GM12878 (cell line): ENCODE data around the gene FTH1. TPM values are rescaled to one million over a fixed set of nuclear protein-coding genes. Genes with fewer than 3 reads are reported as not detected.

Source experiments
- ATAC-seq: fragments of 200-7000 bp; cut with Tn5 transposase; 3 replicates; pipeline ENCODE4 v1.9.1; 2020; ENCODE audit warnings: mild to moderate bottlenecking, moderate library complexity
- BruUV-seq: library from RNA; stranded (reverse); fragments of 400-500 nt; replicated peaks from 2 replicates; lab custom pipeline; 2021; lab: Mats Ljungman, UMichigan
- CTCF ChIA-PET: fragments of 300-600 bp; sonication (Branson Sonifier 250); formaldehyde crosslinking; extraction: SDS; loops from one replicate; lab custom pipeline; 2021; ENCODE audit warnings: inconsistent platforms; lab: Yijun Ruan, JAX
- POLR2A ChIA-PET: fragments of 350-600 bp; formaldehyde crosslinking; extraction: SDS; loops from one replicate; lab custom pipeline; 2021; ENCODE audit warnings: inconsistent platforms; lab: Charles Lee
- RAD21 ChIA-PET: fragments of 300-600 bp; sonication (Branson Sonifier 250); formaldehyde crosslinking; loops from one replicate; lab custom pipeline; 2023; ENCODE audit warnings: antibody characterized with exemption; ENCODE audit not compliant: unreplicated experiment; lab: Charles Lee
- SMC1A ChIA-PET: fragments of 300-600 bp; sonication (Branson Sonifier 250); formaldehyde crosslinking; loops from one replicate; lab custom pipeline; 2023; ENCODE audit not compliant: unreplicated experiment, uncharacterized antibody; lab: Charles Lee
- DNase-seq: peaks from one replicate; pipeline ENCODE4 v3.0.0-alpha.2; 2011; ENCODE audit warnings: low read depth, low spot score
- FAIRE-seq: peaks from 3 replicates; lab custom pipeline; 2011; peaks lifted over from hg19 to GRCh38; lab: Jason Lieb, UNC
- H2AFZ ChIP-seq: 2 replicates; pipeline ENCODE4 v1.6.0; 2011; ENCODE audit warnings: low read depth, low read length, control low read depth; ENCODE audit not compliant: control insufficient read depth
- H3K27ac ChIP-seq: 2 replicates; pipeline ENCODE4 v1.5.1; 2011; ENCODE audit warnings: control low read depth; ENCODE audit not compliant: control insufficient read depth, insufficient read depth
- H3K27me3 ChIP-seq, 2 experiments: replicated peaks in 1 of 2; 2 replicates each; pipeline versions ENCODE4 v1.6.0 to v1.6.1; 2011; ENCODE audit warnings: low read length in 1 of 2; ENCODE audit not compliant: control insufficient read depth in 2 of 2, insufficient read depth in 2 of 2
- H3K36me3 ChIP-seq, 2 experiments: 2 replicates each; pipeline ENCODE4 v1.5.1; 2011; ENCODE audit warnings: low read length in 1 of 2; ENCODE audit not compliant: control insufficient read depth in 2 of 2, insufficient read depth in 2 of 2
- H3K4me1 ChIP-seq: 2 replicates; pipeline ENCODE4 v1.6.1; 2011; ENCODE audit warnings: mild to moderate bottlenecking, low read length, moderate library complexity, mixed read lengths; ENCODE audit not compliant: control insufficient read depth, insufficient read depth
- H3K4me2 ChIP-seq: 2 replicates; pipeline ENCODE4 v1.6.0; 2011; ENCODE audit warnings: control low read depth; ENCODE audit not compliant: control insufficient read depth, insufficient read depth
- H3K4me3 ChIP-seq: fragments of 200-600 bp; sonication (generic); 2 replicates; pipeline ENCODE4 v1.5.1; 2016
- H3K79me2 ChIP-seq: 2 replicates; pipeline ENCODE4 v1.6.0; 2011; ENCODE audit warnings: low read length; ENCODE audit not compliant: control insufficient read depth, insufficient read depth
- H3K9ac ChIP-seq: 2 replicates; pipeline ENCODE4 v1.8.0; 2011; ENCODE audit warnings: low read length, control low read depth, mixed read lengths; ENCODE audit not compliant: control insufficient read depth, insufficient read depth
- H3K9me3 ChIP-seq: replicated peaks from 3 replicates; pipeline ENCODE4 v1.5.1; 2011; ENCODE audit warnings: mild to moderate bottlenecking, low read length; ENCODE audit not compliant: control insufficient read depth, insufficient read depth
- H4K20me1 ChIP-seq: 2 replicates; pipeline ENCODE4 v1.6.0; 2011; ENCODE audit not compliant: control insufficient read depth, insufficient read depth
- CEBPB ChIP-seq, 2 experiments: fragments of 150-350 bp in 1 of 2; IDR thresholded peaks; 2 replicates each; pipeline ENCODE4 v1.6.1; 2012 to 2014; ENCODE audit warnings: low read depth in 2 of 2, low read length in 2 of 2, borderline replicate concordance in 1 of 2, inconsistent platforms in 1 of 2
- EED ChIP-seq: sonication (generic); IDR thresholded peaks from 2 replicates; pipeline ENCODE4 v1.6.1; 2016; ENCODE audit warnings: antibody characterized with exemption, low read depth
- EGR1 ChIP-seq, 2 experiments: IDR thresholded peaks; 1 replicate in 1 of 2; 2 replicates in 1 of 2; pipeline ENCODE4 v1.6.1; 2011 to 2012; ENCODE audit warnings: low read depth in 2 of 2, low read length in 2 of 2, borderline replicate concordance in 1 of 2, mild to moderate bottlenecking in 1 of 2, moderate library complexity in 1 of 2
- JUND ChIP-seq: IDR thresholded peaks from 2 replicates; pipeline ENCODE4 v1.6.1; 2012; ENCODE audit warnings: low read depth, mild to moderate bottlenecking, low read length, improper control_type of control experiment, moderate library complexity
- NRF1 ChIP-seq: conservative IDR thresholded peaks from 2 replicates; pipeline ENCODE4 v1.6.1; 2011; ENCODE audit warnings: mild to moderate bottlenecking, low read depth, low read length, improper control_type of control experiment
- PAX8 ChIP-seq: fragments of 450-650 bp; IDR thresholded peaks from 2 replicates; pipeline ENCODE4 v1.6.1; 2017; ENCODE audit warnings: mild to moderate bottlenecking, moderate library complexity
- SIN3A ChIP-seq: IDR thresholded peaks from 2 replicates; pipeline ENCODE4 v1.6.1; 2012; ENCODE audit warnings: low read depth, low read length, improper control_type of control experiment
- SMAD5 ChIP-seq: IDR thresholded peaks from 2 replicates; pipeline ENCODE4 v1.6.1; 2016; ENCODE audit warnings: antibody characterized with exemption, low read depth
- SP1 ChIP-seq: IDR thresholded peaks from one replicate; pipeline ENCODE4 v1.6.1; 2011; ENCODE audit warnings: low read depth, low read length
- ZNF274 ChIP-seq: IDR thresholded peaks from one replicate; pipeline ENCODE4 v1.8.0; 2011; ENCODE audit not compliant: insufficient read length, insufficient read depth
- WGBS: methylation state at CpG from one replicate; pipeline ENCODE4 v1.1.6; 2016; ENCODE audit warnings: low lambda C conversion rate; ENCODE audit not compliant: insufficient replicate concordance, insufficient coverage; ENCODE audit errors: missing lambda C conversion rate; 5-methylcytosine and 5-hydroxymethylcytosine counted together
- in situ Hi-C: fragments of 300-500 bp; cut with MboI; formaldehyde crosslinking; loops from 9 replicates; pipeline ENCODE4 v1.14.3; 2018; ENCODE audit warnings: mixed read lengths
- intact Hi-C: fragments of 100-400 bp; cut with micrococcal nuclease; formaldehyde crosslinking; loops from one replicate; pipeline ENCODE4 v1.14.2; 2022; ENCODE audit not compliant: unreplicated experiment
- polyA plus RNA-seq, 11 experiments: library from polyadenylated mRNA; depleted of rRNA in 4 of 11; unstranded in 6 of 11; stranded (reverse) in 5 of 11; fragments of >200 nt; fragmentation: Nextera tagmentation in 4 of 11; fragmentation: Illumina TruSeq in 1 of 11; extraction: Ambion mirVana in 4 of 11; extraction: Trizol in 1 of 11; gene quantifications; 1 replicate in 1 of 11; 2 replicates in 10 of 11; pipeline versions ENCODE4 v1.2.1 to v1.2.3, GENCODE V29; 2011 to 2016; ENCODE audit warnings: inconsistent platforms in 2 of 11, missing spikeins in 2 of 11, low read depth in 1 of 11
- total RNA-seq, 4 experiments: library from RNA; depleted of rRNA in 3 of 4; stranded (reverse); fragments of >200 nt in 3 of 4; fragmentation: Illumina TruSeq in 1 of 4; extraction: Trizol in 1 of 4; gene quantifications; 2 replicates each; pipeline versions ENCODE4 v1.2.1 to v1.2.3, GENCODE V29; 2013 to 2021
- TF ChIP-seq, protein P1 (sequence below): fragments of 450-650 bp; formaldehyde crosslinking; IDR thresholded peaks from 2 replicates; pipeline ENCODE4 v1.4.0; 2020; ENCODE audit warnings: mild to moderate bottlenecking, moderate library complexity
- TF ChIP-seq, protein P2 (sequence below): fragments of 150-350 bp; IDR thresholded peaks from 2 replicates; pipeline ENCODE4 v1.6.1; 2016; ENCODE audit warnings: low read depth, low read length
- TF ChIP-seq, protein P3 (sequence below): IDR thresholded peaks from 2 replicates; pipeline ENCODE4 v1.6.1; 2011; ENCODE audit warnings: borderline replicate concordance, low read depth, mild to moderate bottlenecking, moderate library complexity, low read length; ENCODE audit not compliant: insufficient read depth, poor library complexity, severe bottlenecking

FTH1 gene
- total and polyA plus RNA-seq, 10 of the 15 experiments (the other 5 are each of a cell fraction or from before 2014, with no cell fraction given): 289 to 4,154 (median 960) TPM

DNA sequence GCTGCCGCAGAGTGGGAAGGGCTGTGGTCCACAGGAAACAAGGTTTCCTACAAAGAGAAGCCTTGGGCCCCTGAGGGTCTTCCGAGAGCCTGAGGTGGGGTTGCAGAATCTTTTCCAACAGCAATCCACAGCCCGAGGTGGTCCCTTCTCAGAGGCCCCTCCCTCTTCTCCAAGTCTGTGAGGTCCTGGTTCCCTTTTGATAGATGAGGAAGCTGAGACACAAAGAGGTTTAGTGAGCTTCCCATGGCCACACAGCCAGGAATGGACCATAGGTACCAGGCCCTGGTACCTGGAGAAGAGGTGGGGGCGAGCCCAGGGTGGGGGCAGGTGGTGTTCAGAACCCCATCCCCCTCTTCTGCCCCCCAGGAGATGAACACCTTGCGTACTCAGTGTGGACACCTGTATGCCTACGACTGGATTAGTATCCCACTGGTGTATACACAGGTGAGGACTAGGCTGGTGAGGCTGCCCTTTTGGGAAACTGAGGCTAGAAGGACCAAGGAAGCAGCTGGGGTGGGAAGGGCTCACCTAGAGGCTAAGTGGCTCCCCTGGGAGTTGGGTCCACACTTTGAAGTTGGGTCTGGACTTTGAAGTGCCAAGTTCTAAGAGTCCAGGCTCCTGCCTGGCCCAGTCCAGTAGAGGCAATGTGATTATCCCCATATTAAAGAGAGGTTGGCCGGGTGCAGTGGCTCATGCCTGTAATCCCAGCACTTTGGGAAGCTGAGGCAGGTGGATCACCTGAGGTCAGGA lies 10.2 kb downstream of the FTH1 start:
- H3K4me2 ChIP-seq: no peak overlapping the region
- in situ Hi-C loops (no loop called here), intact Hi-C loops (no loop called here)
- no peaks in the 10 kb centered on the region for H3K9me3 ChIP-seq
- H4K20me1 ChIP-seq: no peaks in the 10 kb centered on the region; the same call in 1 of the 2 replicates
- ChIA-PET CTCF (interaction anchor here (1.8 kb wide), 1 partner anchor 9 kb away, joined by 4 read pairs; no protein-coding TSS in a partner anchor), SMC1A (no interaction called here), RAD21 (no interaction called here), POLR2A (no interaction called here)
- FAIRE-seq: no peak
- no peak overlapping the region for H2AFZ ChIP-seq
- H3K4me3 ChIP-seq: no peak overlapping the region
- 0 out of 4 replicates have a peak, but pooled peaks cover 0 to 2% of the 10 kb centered on the region in 2 experiments for H3K36me3 ChIP-seq
- H3K27ac ChIP-seq: no peak overlapping the region
- no TSS peak for BruUV-seq
- 68% methylated on average over 7 of the region's 7 CpGs for WGBS
- H3K79me2 ChIP-seq: no peaks in the 10 kb centered on the region
- ATAC-seq: no peak
- H3K4me1 ChIP-seq: peaks cover 3% of the 10 kb centered on the region; the same call in 1 of the 2 replicates
- no peak for TF ChIP-seq JUND
- no peak for TF ChIP-seq NRF1
- TF ChIP-seq, protein P1, sequence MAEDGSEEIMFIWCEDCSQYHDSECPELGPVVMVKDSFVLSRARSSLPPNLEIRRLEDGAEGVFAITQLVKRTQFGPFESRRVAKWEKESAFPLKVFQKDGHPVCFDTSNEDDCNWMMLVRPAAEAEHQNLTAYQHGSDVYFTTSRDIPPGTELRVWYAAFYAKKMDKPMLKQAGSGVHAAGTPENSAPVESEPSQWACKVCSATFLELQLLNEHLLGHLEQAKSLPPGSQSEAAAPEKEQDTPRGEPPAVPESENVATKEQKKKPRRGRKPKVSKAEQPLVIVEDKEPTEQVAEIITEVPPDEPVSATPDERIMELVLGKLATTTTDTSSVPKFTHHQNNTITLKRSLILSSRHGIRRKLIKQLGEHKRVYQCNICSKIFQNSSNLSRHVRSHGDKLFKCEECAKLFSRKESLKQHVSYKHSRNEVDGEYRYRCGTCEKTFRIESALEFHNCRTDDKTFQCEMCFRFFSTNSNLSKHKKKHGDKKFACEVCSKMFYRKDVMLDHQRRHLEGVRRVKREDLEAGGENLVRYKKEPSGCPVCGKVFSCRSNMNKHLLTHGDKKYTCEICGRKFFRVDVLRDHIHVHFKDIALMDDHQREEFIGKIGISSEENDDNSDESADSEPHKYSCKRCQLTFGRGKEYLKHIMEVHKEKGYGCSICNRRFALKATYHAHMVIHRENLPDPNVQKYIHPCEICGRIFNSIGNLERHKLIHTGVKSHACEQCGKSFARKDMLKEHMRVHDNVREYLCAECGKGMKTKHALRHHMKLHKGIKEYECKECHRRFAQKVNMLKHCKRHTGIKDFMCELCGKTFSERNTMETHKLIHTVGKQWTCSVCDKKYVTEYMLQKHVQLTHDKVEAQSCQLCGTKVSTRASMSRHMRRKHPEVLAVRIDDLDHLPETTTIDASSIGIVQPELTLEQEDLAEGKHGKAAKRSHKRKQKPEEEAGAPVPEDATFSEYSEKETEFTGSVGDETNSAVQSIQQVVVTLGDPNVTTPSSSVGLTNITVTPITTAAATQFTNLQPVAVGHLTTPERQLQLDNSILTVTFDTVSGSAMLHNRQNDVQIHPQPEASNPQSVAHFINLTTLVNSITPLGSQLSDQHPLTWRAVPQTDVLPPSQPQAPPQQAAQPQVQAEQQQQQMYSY (CRISPR knock-in tag): no peak
- TF ChIP-seq PAX8: no peak
- TF ChIP-seq SMAD5: no peak
- TF ChIP-seq, protein P2, sequence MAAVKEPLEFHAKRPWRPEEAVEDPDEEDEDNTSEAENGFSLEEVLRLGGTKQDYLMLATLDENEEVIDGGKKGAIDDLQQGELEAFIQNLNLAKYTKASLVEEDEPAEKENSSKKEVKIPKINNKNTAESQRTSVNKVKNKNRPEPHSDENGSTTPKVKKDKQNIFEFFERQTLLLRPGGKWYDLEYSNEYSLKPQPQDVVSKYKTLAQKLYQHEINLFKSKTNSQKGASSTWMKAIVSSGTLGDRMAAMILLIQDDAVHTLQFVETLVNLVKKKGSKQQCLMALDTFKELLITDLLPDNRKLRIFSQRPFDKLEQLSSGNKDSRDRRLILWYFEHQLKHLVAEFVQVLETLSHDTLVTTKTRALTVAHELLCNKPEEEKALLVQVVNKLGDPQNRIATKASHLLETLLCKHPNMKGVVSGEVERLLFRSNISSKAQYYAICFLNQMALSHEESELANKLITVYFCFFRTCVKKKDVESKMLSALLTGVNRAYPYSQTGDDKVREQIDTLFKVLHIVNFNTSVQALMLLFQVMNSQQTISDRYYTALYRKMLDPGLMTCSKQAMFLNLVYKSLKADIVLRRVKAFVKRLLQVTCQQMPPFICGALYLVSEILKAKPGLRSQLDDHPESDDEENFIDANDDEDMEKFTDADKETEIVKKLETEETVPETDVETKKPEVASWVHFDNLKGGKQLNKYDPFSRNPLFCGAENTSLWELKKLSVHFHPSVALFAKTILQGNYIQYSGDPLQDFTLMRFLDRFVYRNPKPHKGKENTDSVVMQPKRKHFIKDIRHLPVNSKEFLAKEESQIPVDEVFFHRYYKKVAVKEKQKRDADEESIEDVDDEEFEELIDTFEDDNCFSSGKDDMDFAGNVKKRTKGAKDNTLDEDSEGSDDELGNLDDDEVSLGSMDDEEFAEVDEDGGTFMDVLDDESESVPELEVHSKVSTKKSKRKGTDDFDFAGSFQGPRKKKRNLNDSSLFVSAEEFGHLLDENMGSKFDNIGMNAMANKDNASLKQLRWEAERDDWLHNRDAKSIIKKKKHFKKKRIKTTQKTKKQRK: no peak
- TF ChIP-seq ZNF274: no peak
- no peak for TF ChIP-seq CEBPB (IDR thresholded peaks at IDR 0.05; ENCODE audit: borderline replicate concordance in 1 of 2, low read depth in 2 of 2, low read length in 2 of 2)
- TF ChIP-seq, protein P3, sequence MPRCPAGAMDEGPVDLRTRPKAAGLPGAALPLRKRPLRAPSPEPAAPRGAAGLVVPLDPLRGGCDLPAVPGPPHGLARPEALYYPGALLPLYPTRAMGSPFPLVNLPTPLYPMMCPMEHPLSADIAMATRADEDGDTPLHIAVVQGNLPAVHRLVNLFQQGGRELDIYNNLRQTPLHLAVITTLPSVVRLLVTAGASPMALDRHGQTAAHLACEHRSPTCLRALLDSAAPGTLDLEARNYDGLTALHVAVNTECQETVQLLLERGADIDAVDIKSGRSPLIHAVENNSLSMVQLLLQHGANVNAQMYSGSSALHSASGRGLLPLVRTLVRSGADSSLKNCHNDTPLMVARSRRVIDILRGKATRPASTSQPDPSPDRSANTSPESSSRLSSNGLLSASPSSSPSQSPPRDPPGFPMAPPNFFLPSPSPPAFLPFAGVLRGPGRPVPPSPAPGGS: no peak
- no peak for TF ChIP-seq SIN3A
- TF ChIP-seq EED: no peak
- TF ChIP-seq SP1: no peak
- TF ChIP-seq EGR1 (IDR thresholded peaks at IDR 0.05; ENCODE audit: borderline replicate concordance in 1 of 2, low read depth in 2 of 2, low read length in 2 of 2): no peak
- H3K27me3 ChIP-seq: no peaks in the 10 kb centered on the region; a peak in 1 of 4 replicates
- no peak overlapping the region for H3K9ac ChIP-seq
- DNase-seq: no peak
